ENCODE results near the gene RNU5D-1. TPM values are rescaled to one million over a fixed set of nuclear protein-coding genes. Genes with fewer than 3 reads are reported as not detected.
"Not testable (repeated sequence)": the region's sequence is repeated elsewhere in the genome, so short reads cannot be mapped to it uniquely, and the experiment has no call there.

RNU5D-1 gene
- not detected for polyA plus RNA-seq (ENCODE audit: insufficient read length in 3 of 3)
- long read RNA-seq, donor 1 = 0 reads
- long read RNA-seq, donor 2, partial matches to known transcripts = 0 of 1 reads
- long read RNA-seq, donor 2, other reads (novel, unspliced or antisense) = 0 of 1 reads
- long read RNA-seq, donor 3, partial matches to known transcripts = 0 of 2 reads
- long read RNA-seq, donor 3, other reads (novel, unspliced or antisense) = 0 of 2 reads
- long read RNA-seq, donor 4 = 0 reads
- long read RNA-seq, donor 5 = 0 reads
- long read RNA-seq, donor 6 = 0 reads
- long read RNA-seq, donor 7 = 0 reads
- long read RNA-seq, donor 8 = 0 reads
- long read RNA-seq, donor 9, partial matches to known transcripts = 0 of 1 reads
- long read RNA-seq, donor 9, other reads (novel, unspliced or antisense) = 0 of 1 reads
- long read RNA-seq, donor 10 = 0 reads
- long read RNA-seq, donor 11 = 0 reads
- long read RNA-seq, donor 12 = 0 reads
- long read RNA-seq, donor 13, partial matches to known transcripts = 0 of 4 reads
- long read RNA-seq, donor 13, other reads (novel, unspliced or antisense) = 0 of 4 reads
- long read RNA-seq, donor 14 = 0 reads
- long read RNA-seq, donor 15 = 0 reads
- long read RNA-seq, donor 16 = 0 reads

DNA sequence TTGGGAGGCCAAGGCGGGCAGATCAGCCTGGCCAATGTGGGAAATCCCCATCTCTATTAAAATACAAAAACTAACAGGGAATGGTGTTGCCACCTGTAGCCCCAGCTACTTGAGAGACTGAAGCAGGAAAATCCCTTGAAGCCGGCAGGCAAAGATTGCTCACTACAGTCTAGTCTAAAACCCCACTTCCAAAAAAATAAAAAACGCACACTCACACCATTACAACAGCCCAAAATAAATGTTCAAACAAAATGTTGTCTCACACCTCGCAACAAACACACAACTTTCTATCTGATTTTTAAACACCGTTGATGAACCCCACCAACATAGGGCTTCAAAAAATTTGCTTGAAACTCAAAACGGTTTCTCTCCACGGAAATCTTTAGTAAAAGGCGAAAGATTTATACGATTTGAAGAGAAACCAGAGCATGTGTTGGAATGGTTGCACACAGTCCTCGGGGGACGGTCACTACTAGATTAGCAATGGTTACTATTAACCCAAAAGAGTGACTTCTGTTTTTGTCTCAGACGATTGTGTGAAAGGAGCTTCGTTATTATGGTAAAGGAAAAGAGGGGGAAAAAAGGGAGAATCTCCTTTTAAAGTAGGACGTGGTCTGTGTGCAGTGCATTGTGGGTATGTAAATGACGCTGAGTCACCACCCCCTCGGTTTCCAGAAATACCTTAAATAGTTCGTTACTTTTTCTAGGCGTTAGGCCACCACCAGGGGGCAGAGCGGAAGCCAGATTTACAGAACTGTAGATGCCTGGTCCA lies at the start of gene RNU5D-1:
Gene RNU5D-1, minus strand, starts transcription at position 430 of the 772 bp plus-strand sequence.
- DNase-seq (ENCODE audit: extremely low read depth in 1 of 11, low read depth in 9 of 11, low spot score in 4 of 11) = peak; percentile 87 to 99 (median 94)

DNA sequence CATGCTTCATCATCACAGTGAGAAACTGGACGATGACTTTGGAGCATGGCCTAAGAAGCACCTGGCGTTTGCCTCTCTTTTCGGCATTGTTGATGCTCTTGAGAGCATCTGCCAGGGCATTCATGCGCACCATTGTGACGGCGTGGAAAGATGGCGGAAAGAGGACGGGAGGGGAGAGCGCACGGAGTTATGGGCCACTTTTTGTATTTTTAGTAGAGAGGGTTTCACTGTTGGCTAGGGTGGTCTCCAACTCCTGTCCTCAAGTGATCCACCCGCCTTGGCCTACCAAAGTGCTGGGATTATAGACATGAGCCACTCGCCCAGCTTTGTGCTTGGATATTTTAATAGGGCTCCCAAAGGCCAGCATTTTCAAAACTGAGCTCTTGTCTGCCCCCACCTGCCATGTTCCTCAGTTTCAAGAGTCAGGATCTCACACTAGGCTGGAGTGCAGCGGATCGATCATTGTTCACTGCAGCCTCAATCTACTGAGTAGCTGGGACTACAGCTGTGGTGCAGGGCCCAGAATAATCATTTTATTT lies 49.7 kb upstream of the RNU5D-1 start:
- no peak for DNase-seq (ENCODE audit: extremely low read depth in 1 of 11, low read depth in 9 of 11, low spot score in 4 of 11)

DNA sequence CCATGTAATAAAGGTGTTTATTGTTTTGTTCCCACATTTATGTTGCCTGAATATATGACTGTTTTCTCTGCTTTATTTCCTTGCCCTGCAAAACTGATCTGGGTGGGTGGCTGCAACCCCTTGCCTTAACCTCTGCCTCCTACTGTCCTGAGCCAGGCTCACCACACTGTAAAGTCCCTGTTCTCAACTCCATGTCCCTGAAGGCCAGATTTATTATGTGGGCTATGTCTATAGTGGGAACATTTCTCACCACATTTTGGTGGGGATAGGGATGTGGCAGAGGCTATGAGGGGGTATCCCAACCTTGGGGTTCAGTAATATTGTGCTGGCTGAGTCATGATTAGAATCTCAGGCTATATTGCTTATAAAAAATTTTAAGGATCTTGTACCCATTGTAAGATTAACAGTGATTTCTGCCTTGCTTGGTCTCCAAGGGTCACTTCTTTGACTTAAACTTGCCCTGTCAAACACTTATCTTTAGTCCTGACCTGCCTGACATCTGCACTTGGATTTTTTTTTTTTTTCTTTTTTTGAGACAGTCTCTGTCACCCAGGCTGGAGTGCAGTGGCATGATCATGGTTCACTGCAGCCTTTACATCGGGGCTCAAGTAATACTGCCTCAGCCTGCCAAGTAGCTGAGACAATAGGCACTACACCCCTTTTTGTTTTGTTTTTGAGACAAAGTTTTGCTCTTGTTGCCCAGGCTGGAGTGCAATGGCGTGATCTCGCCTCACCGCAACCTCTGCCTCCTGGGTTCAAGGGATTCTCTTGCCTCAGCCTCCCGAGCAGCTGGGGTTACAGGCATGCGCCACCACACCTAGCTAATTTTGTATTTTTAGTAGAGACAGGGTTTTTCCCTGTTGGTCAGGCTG lies 48.0 kb upstream of the RNU5D-1 start:
- DNase-seq (ENCODE audit: extremely low read depth in 1 of 11, low read depth in 9 of 11, low spot score in 4 of 11) = no peak

DNA sequence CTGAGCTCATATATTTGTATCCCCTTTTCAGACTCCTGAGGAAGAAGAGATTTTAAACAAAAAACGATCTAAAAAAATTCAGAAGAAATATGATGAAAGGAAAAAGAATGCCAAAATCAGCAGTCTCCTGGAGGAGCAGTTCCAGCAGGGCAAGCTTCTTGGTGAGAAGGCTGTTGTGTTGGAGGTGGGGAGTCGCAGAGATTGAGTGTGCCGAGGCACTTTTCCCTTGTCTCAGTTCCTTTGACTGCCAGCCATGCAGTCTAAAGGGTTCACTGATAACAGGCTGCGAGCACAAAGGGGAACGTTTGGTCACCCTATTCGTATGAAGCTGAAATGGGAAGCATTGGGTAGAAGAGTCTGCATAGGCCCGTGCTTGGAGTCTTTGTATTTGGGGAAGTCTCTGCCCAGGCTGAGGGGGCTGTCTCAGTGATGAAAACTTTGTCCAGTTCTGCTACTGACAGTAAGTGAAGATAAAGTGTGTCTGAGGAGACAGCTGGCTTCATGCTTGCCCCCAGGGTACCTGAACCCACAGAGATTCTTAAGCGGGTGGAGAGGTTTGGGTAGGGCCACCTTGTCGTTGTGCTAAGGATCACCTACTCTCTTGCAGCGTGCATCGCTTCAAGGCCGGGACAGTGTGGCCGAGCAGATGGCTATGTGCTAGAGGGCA lies 47.1 kb upstream of the RNU5D-1 start:
- DNase-seq (ENCODE audit: extremely low read depth in 1 of 11, low read depth in 9 of 11, low spot score in 4 of 11) = no peak

DNA sequence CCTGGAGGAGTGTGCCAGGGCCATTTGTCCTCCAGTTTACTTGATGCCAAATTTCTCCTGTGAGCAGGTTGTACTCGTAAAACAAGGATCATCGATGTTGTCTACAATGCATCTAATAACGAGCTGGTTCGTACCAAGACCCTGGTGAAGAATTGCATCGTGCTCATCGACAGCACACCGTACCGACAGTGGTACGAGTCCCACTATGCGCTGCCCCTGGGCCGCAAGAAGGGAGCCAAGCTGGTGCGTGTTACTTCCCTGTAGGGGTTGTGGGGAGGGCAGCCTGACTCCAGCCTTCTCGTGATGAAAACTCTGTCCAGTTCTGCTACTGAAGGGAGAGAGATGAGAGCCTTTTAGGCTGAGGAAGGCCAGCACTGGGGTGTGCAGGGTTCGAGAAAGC lies 46.6 kb upstream of the RNU5D-1 start:
- no peak for DNase-seq (ENCODE audit: extremely low read depth in 1 of 11, low read depth in 9 of 11, low spot score in 4 of 11)

DNA sequence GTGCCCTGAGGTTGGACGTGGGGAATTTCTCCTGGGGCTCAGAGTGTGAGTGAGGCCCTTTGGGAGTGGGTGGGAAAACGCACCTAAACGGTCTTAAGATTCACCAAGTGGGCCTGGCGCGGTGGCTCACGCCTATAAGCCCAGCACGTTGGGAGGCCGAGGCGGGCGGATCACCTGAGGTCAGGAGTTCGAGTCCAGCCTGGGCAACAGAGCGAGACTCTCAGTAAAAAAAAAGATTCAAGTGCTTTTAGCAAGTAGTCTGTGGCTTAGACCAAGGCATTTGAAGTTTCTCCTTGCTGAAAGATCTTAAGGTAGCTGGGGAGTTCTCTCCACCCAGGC lies 45.7 kb upstream of the RNU5D-1 start:
- no peak for DNase-seq (ENCODE audit: extremely low read depth in 1 of 11, low read depth in 9 of 11, low spot score in 4 of 11)

DNA sequence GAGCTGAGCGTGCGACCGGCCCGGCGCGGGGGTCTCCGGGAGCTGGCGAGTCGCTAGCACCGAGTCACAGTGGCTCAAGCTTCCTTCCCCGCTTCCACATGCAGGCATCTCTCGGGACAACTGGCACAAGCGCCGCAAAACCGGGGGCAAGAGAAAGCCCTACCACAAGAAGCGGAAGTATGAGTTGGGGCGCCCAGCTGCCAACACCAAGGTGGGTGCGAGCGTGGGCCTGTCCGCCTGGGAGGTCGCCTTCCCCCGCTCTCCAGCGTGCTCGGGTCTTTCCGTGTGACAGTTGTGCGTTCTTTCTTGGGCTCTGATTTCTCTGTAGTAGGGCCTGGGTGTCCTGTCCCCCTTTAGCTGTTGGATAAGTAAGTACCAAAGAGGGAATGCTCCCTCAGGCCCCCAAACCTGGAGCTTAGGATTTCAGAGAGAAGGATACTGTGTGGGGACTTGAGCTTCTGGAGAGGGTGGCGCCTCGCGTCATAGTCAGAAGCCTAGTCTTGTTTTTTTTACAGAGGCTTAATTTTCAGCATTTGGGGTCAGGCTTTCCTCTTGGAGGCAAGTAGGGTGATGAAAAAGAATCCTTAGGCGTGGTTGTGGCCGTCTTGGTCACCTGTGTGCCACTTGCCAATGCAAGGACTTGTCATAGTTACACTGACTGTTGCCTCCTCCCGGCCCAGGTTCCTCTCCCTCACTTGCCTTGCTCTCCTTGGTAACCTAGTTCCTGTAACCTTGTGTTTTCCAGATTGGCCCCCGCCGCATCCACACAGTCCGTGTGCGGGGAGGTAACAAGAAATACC lies 45.2 kb upstream of the RNU5D-1 start:
- DNase-seq (ENCODE audit: extremely low read depth in 1 of 11, low read depth in 9 of 11, low spot score in 4 of 11) = no peak

DNA sequence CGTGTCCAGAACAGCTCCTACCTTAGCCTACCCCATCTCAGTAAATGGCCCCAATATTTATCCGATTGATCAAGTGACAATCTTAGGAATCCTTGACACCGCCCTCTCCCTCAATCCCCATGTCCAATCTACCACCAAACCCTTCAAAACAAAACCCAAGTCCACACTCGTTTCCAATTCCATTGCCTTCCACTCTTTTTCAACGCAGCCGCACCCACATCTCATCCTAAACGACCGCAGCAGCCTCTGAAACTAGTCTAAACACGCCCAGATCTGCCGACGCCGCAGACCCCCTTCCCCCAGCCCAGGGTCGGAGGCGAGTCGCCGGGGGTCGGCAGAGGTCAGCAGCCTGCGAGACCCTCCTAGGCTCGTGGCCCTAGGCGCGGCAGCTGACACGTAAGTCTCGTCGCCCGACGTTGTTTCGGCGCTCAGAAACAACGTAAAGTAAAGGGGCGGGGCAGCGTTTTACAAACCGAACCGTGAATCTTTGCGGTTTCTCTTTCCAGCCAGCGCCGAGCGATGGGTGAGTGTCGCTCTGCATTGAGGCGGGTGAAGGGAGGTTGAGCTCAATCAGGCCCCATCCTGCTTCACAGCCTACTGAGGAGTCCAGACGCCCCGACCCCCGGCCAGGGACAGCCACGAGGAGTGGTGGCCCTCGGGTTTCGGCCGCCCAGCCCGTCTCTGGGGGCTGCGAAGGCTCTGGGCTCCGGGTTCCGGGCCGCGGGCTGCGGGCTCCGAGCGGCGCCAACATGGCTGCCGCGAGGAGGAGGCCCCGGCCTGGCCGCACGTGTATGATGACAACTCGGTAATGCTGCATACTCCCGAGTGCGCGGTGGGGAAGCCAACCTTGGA lies 44.3 kb upstream of the RNU5D-1 start, which contains the start of gene RPS8:
Gene RPS8, plus strand, starts transcription at position 463 of the 852 bp plus-strand sequence. Its CDS starts 57 bp downstream, at position 520.
- peak; percentile 89 to 96 (median 93) for DNase-seq (ENCODE audit: extremely low read depth in 1 of 11, low read depth in 9 of 11, low spot score in 4 of 11)

DNA sequence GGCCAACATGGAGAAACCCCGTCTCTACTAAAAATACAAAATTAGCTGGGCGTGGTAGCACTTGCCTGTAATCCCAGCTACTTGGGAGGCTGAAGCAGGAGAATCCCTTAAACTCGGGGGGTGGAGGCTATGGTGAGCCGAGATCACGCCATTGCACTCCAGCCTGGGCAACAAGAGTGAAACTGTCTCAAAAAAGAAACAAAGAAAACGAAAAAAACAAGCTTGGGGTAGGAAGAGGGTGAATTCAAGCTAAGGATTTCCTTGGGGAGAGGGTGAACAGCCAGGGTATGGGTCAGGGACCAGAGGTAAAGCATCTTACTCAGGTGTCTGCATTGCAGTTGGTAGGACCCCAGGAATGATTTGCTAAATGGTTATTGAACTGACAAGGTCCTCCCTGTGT lies 35.5 kb upstream of the RNU5D-1 start:
- DNase-seq (ENCODE audit: extremely low read depth in 1 of 11, low read depth in 9 of 11, low spot score in 4 of 11) = not testable (repeated sequence)

DNA sequence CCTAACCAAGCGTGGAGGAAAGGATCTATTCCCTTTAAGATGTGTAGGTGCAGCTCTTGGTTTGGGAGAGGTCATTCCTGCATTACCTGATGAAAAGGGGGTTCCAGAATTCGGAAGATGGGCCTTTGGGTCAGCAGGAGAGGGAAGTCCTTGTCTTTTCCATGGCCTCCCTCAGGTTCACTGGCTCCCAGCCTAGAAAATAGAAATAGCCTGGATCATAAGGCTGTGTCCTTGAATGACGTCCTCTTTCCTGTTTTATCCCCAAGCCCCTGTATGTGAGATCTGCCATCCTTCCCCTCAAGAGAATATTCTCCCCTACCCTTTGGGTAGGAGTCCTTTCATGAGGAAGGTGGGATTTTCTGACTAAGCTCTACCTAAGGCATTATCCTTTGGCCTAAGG lies 29.9 kb upstream of the RNU5D-1 start:
- DNase-seq (ENCODE audit: extremely low read depth in 1 of 11, low read depth in 9 of 11, low spot score in 4 of 11) = no peak

DNA sequence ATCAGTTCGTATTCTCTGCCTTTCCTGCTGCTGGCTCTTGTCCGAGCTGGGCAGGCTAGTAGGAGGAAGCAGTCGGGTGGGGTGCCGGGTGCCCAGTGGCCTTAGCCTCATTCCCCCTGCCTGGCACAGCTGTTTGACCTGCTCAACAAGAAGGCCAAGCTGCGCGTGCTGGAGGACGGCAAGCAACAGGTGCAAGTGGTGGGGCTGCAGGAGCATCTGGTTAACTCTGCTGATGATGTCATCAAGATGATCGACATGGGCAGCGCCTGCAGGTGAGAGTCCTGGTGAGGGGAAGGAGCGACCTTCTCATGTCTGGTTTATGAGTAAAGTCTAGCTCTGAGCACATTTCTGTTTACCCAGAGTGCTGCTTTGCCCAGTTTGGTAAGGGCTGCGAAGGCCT lies 28.1 kb upstream of the RNU5D-1 start:
- no peak for DNase-seq (ENCODE audit: extremely low read depth in 1 of 11, low read depth in 9 of 11, low spot score in 4 of 11)

DNA sequence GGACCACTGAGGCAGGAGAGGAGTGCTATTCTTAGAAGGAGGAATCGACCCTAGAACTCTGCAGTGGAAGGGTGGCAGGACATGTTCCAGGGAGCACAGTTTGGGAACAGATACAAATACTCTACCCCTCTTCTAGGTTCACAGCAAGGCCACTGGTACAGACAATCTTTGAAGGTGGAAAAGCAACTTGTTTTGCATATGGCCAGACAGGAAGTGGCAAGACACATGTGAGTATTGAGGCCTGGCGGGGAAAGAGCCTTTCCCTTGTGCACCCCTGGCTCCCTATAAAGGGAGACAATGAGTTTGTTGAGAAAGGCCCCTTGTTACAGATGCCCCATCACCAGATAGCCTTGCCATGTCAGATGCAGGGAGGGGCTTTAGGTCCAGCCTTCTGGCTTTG lies 26.4 kb upstream of the RNU5D-1 start:
- no peak for DNase-seq (ENCODE audit: extremely low read depth in 1 of 11, low read depth in 9 of 11, low spot score in 4 of 11)

DNA sequence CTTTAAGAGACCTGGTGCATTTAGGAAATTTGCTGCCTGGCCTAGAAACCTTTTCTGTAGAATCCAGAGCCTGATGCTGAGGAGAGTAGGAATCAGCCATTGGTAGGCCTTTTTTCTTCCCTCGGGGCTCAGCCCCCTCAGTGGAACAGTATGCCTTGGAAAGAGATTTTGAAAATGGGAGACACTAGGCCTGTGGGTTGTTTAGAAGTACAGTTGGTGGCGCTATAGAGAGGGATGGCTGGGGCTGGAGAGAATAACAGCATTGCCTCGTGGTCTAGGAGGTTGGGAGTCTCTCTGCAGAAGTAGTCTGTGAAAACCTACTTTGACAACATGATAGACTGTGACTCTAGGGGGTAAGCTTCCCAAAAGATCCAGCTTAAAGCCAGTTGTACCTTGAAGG lies 16.9 kb upstream of the RNU5D-1 start:
- DNase-seq (ENCODE audit: extremely low read depth in 1 of 11, low read depth in 9 of 11, low spot score in 4 of 11) = no peak

DNA sequence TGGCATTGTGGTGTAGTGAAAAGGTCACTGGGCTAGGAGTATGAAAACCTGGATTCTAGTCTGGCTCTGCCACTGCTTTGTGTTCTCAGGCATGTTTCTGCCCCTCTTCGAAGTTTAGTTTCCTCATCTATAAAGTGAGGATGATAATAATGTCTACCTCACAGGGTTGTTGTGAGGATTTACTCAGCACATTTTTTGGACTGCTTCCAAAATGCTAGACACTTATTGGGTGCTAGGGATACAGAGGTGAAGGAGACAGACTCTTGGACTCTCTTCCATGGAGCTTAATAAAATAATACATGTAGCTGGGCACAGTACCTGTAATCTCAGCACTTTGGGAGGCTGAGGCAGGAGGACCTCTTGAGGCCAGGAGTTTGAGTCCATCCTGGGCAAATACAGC lies 12.2 kb upstream of the RNU5D-1 start:
- DNase-seq (ENCODE audit: extremely low read depth in 1 of 11, low read depth in 9 of 11, low spot score in 4 of 11) = no peak

DNA sequence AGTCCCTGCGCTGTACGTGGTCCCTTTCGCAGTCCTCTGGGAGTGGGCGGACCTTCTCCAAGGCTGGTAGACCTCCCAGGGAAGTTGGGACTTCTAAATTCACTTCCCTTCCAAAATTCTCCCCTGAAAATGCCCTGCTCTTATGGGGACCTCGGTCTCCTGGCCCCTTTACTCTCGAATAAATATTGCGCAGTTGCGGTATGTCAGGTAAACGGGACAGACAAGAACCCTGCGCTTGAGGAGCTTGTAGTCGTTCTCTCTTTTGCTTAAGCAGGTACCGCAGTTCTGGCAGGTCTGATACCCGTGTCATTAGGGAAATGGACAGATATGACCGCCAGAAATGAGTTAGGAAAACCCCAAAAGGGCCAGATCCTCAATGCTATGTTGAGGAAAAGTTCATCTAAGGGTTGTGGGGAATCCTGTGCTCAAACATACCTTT lies 9.2 kb upstream of the RNU5D-1 start:
- no peak for DNase-seq (ENCODE audit: extremely low read depth in 1 of 11, low read depth in 9 of 11, low spot score in 4 of 11)

DNA sequence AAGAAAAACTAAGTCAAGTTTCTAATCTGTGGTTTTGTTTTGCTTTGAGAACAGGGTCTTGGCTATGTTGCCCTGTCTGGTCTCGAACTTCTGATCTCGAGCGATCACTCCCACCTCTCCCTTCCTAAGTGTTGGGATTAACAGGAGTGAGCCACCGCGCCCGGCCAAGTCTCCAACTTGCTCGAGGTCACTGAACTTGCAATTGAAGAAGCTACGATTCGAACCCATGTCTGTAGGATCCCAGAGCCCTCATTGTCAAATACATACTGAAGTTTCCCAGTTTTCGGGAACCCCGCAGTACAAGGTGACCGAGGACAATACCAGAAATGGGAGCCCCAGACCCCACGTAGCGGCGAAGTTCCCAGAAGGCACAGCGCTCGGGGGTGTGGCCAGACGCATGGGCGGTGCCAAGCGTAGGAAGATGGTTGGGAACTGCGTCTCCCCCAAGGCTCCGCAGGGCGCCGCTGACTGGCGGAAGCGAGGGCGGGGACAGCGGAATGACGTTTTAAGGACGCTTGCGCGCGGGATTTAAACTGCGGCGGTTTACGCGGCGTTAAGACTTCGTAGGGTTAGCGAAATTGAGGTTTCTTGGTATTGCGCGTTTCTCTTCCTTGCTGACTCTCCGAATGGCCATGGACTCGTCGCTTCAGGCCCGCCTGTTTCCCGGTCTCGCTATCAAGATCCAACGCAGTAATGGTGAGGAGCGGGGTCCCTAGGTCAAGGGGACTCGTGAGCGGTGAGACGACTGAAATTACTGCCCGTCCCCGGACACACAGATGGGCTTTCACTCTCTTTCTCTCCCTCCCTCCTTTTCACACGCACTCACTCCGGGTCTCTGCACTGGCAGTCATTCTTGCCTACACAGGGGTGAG lies 8.6 kb upstream of the RNU5D-1 start, which contains the start of gene KIF2C:
Gene KIF2C, plus strand, starts transcription at position 531 of the 872 bp plus-strand sequence. Its CDS starts 96 bp downstream, at position 627.
- peak; percentile 89 to 98 (median 95) for DNase-seq (ENCODE audit: extremely low read depth in 1 of 11, low read depth in 9 of 11, low spot score in 4 of 11)
